NB4 (cell line): Measurements from ENCODE around the gene SAMD14.

Experiments
- POLR2A ChIP-seq: IDR thresholded peaks from 2 replicates; pipeline ENCODE4 v1.6.1; 2011; ENCODE audit warnings: mild to moderate bottlenecking; ENCODE audit not compliant: insufficient read length; ENCODE audit errors: extremely low read depth
- TF ChIP-seq, protein P1 (sequence below): IDR thresholded peaks from one replicate; pipeline ENCODE4 v1.5.1; 2012; ENCODE audit warnings: low read depth, low read length
- TF ChIP-seq, protein P2 (sequence below): IDR thresholded peaks from 2 replicates; pipeline ENCODE4 v1.6.1; 2011; ENCODE audit warnings: low read depth, low read length

- TF ChIP-seq, protein P1, sequence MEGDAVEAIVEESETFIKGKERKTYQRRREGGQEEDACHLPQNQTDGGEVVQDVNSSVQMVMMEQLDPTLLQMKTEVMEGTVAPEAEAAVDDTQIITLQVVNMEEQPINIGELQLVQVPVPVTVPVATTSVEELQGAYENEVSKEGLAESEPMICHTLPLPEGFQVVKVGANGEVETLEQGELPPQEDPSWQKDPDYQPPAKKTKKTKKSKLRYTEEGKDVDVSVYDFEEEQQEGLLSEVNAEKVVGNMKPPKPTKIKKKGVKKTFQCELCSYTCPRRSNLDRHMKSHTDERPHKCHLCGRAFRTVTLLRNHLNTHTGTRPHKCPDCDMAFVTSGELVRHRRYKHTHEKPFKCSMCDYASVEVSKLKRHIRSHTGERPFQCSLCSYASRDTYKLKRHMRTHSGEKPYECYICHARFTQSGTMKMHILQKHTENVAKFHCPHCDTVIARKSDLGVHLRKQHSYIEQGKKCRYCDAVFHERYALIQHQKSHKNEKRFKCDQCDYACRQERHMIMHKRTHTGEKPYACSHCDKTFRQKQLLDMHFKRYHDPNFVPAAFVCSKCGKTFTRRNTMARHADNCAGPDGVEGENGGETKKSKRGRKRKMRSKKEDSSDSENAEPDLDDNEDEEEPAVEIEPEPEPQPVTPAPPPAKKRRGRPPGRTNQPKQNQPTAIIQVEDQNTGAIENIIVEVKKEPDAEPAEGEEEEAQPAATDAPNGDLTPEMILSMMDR: no peak
- TF ChIP-seq POLR2A: no peak
- TF ChIP-seq, protein P2, sequence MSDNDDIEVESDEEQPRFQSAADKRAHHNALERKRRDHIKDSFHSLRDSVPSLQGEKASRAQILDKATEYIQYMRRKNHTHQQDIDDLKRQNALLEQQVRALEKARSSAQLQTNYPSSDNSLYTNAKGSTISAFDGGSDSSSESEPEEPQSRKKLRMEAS: no peak
Measured at GRCh38 chr17:50125420-50125997, 4.5 kb downstream of the SAMD14 start.
